HepG2 (cell line): ENCODE data around the gene NSD1. TPM values are rescaled to one million over a fixed set of nuclear protein-coding genes. Genes with fewer than 3 reads are reported as not detected.

Source experiments
- ATAC-seq: fragments of 200-7000 bp; cut with Tn5 transposase; 3 replicates; pipeline ENCODE4 v1.9.1; 2020; ENCODE audit warnings: mild to moderate bottlenecking, moderate library complexity
- BruUV-seq: library from RNA; stranded (reverse); fragments of 400-500 nt; replicated peaks from 2 replicates; lab custom pipeline; 2021; lab: Mats Ljungman, UMichigan
- CTCF ChIA-PET: fragments of 300-600 bp; formaldehyde crosslinking; extraction: SDS; loops from one replicate; lab custom pipeline; 2021; ENCODE audit warnings: low total read pairs, inconsistent platforms, low intra/inter-chr PET ratio; lab: Yijun Ruan, JAX
- POLR2A ChIA-PET: fragments of 350-600 bp; sonication (Branson Sonifier 250); formaldehyde crosslinking; loops from one replicate; lab custom pipeline; 2020; ENCODE audit warnings: antibody characterized with exemption, inconsistent platforms; lab: Yijun Ruan, JAX
- DNase-seq: peaks from one replicate; pipeline ENCODE4 v3.0.0-alpha.2; 2015; ENCODE audit warnings: low spot score
- FAIRE-seq: peaks from 3 replicates; lab custom pipeline; 2011; peaks lifted over from hg19 to GRCh38; lab: Jason Lieb, UNC
- H2AFZ ChIP-seq: one replicate; pipeline ENCODE4 v1.6.1; 2011; ENCODE audit warnings: low read length, inconsistent platforms
- H3K27ac ChIP-seq: fragments of 300-600 bp; 3 replicates; pipeline ENCODE4 v1.8.0; 2011; ENCODE audit warnings: mixed run types, mild to moderate bottlenecking, mixed read lengths, low read length, inconsistent platforms; ENCODE audit not compliant: insufficient read depth; ENCODE audit errors: extremely low read length
- H3K27me3 ChIP-seq, 2 experiments: fragments of 200-600 bp in 1 of 2; 2 replicates in 1 of 2; 3 replicates in 1 of 2; pipeline versions ENCODE4 v1.6.0 to v1.8.0; 2011; ENCODE audit warnings: low read length in 2 of 2, mild to moderate bottlenecking in 2 of 2, moderate library complexity in 2 of 2, inconsistent platforms in 1 of 2; ENCODE audit not compliant: insufficient read depth in 2 of 2, control insufficient read depth in 1 of 2
- H3K36me3 ChIP-seq, 2 experiments: fragments of 200-600 bp in 1 of 2; replicated peaks in 1 of 2; 2 replicates in 1 of 2; 3 replicates in 1 of 2; pipeline versions ENCODE4 v1.5.1 to v1.8.0; 2011; ENCODE audit warnings: low read length in 2 of 2, inconsistent platforms in 1 of 2; ENCODE audit not compliant: insufficient read depth in 2 of 2, control insufficient read depth in 1 of 2
- H3K4me1 ChIP-seq: 2 replicates; pipeline ENCODE4 v1.5.1; 2012; ENCODE audit warnings: low read length, inconsistent platforms; ENCODE audit not compliant: insufficient read depth
- H3K4me2 ChIP-seq: 2 replicates; pipeline ENCODE4 v1.6.0; 2011; ENCODE audit warnings: low read depth, low read length, inconsistent platforms
- H3K4me3 ChIP-seq, 3 experiments: fragments of 200-600 bp in 1 of 3; sonication (generic), shearing (Covaris generic) in 1 of 3; replicated peaks in 1 of 3; 2 replicates each; pipeline ENCODE4 v1.5.1; 2011 to 2016; ENCODE audit warnings: low read length in 3 of 3, inconsistent platforms in 2 of 3, low read depth in 2 of 3, mild to moderate bottlenecking in 2 of 3, control low read depth in 1 of 3, mixed read lengths in 1 of 3; ENCODE audit not compliant: insufficient read depth in 1 of 3
- H3K79me2 ChIP-seq: one replicate; pipeline ENCODE4 v1.6.1; 2011; ENCODE audit warnings: low read length, inconsistent platforms; ENCODE audit not compliant: insufficient read depth
- H3K9ac ChIP-seq: 2 replicates; pipeline ENCODE4 v1.6.0; 2011; ENCODE audit warnings: mild to moderate bottlenecking, low read depth, low read length, inconsistent platforms; ENCODE audit not compliant: insufficient read depth
- H3K9me3 ChIP-seq: 2 replicates; pipeline ENCODE4 v1.5.1; 2012; ENCODE audit warnings: mild to moderate bottlenecking, low read length
- H4K20me1 ChIP-seq: 2 replicates; pipeline ENCODE4 v1.6.0; 2011; ENCODE audit warnings: inconsistent platforms, mild to moderate bottlenecking, low read length, moderate library complexity; ENCODE audit not compliant: insufficient read depth
- ARHGAP35 ChIP-seq: sonication (generic); formaldehyde crosslinking; IDR thresholded peaks from 2 replicates; pipeline ENCODE4 v1.9.0; 2022; ENCODE audit warnings: mild to moderate bottlenecking, inconsistent platforms, moderate library complexity, missing genetic modification reagents, borderline replicate concordance
- FOXP1 ChIP-seq, 2 experiments: fragments of 450-650 bp in 1 of 2; IDR thresholded peaks; 2 replicates each; pipeline ENCODE4 v1.6.1; 2017 to 2018; ENCODE audit warnings: antibody characterized with exemption in 1 of 2
- KLF6 ChIP-seq: IDR thresholded peaks from 2 replicates; pipeline ENCODE4 v1.8.0; 2016; ENCODE audit warnings: missing biosample characterization, missing genetic modification reagents
- MAF1 ChIP-seq: sonication (generic); formaldehyde crosslinking; IDR thresholded peaks from 2 replicates; pipeline ENCODE4 v1.5.0; 2020; ENCODE audit warnings: missing genetic modification reagents, borderline replicate concordance
- NFKBIZ ChIP-seq: IDR thresholded peaks from 2 replicates; pipeline ENCODE4 v1.6.1; 2018; ENCODE audit warnings: missing genetic modification reagents, missing compliant biosample characterization
- POGK ChIP-seq: sonication (generic); formaldehyde crosslinking; conservative IDR thresholded peaks from 2 replicates; pipeline ENCODE4 v1.8.0; 2022; ENCODE audit warnings: mild to moderate bottlenecking, moderate library complexity, missing genetic modification reagents
- TAF1 ChIP-seq: sonication (generic); formaldehyde crosslinking; IDR thresholded peaks from 2 replicates; pipeline ENCODE4 v1.4.0; 2020; ENCODE audit warnings: missing genetic modification reagents
- ZNF260 ChIP-seq: sonication (generic); formaldehyde crosslinking; IDR thresholded peaks from 2 replicates; pipeline ENCODE4 v1.4.0; 2020; ENCODE audit warnings: missing genetic modification reagents, low read depth, mild to moderate bottlenecking, borderline replicate concordance
- ZNF747 ChIP-seq: sonication (generic); formaldehyde crosslinking; IDR thresholded peaks from 2 replicates; pipeline ENCODE4 v1.8.1; 2023; ENCODE audit warnings: missing genetic modification reagents, mild to moderate bottlenecking, borderline replicate concordance
- WGBS: methylation state at CpG from one replicate; pipeline ENCODE4 v1.1.6; 2017; ENCODE audit warnings: low lambda C conversion rate; 5-methylcytosine and 5-hydroxymethylcytosine counted together
- in situ Hi-C: cut with HindIII; loops from 2 replicates; pipeline ENCODE4 v1.10.0; 2017; ENCODE audit warnings: low pct_unique_long_range_greater_than_20kb; ENCODE audit not compliant: extremely low pct_ligation_motif_present
- intact Hi-C: fragments of 100-400 bp; cut with micrococcal nuclease; formaldehyde crosslinking; loops from one replicate; pipeline ENCODE4 v1.10.0; 2022; ENCODE audit not compliant: unreplicated experiment
- polyA plus RNA-seq, 8 experiments: library from polyadenylated mRNA; depleted of rRNA in 3 of 8; stranded (reverse) in 7 of 8; unstranded in 1 of 8; fragments of >200 nt; fragmentation: Illumina TruSeq in 4 of 8; extraction: Trizol in 4 of 8; gene quantifications; 2 replicates each; pipeline versions ENCODE4 v1.2.1 to v1.2.3, GENCODE V29; 2011 to 2016; ENCODE audit warnings: low read depth in 4 of 8, missing spikeins in 1 of 8, mixed read lengths in 1 of 8; ENCODE audit not compliant: insufficient read depth in 1 of 8
- total RNA-seq, 5 experiments: library from RNA; depleted of rRNA; stranded (reverse); fragments of >200 nt; fragmentation: Illumina TruSeq; extraction: Trizol; gene quantifications; 2 replicates each; pipeline ENCODE4 v1.2.3, GENCODE V29; 2016; ENCODE audit warnings: low read depth in 1 of 5

Gene NSD1
- total and polyA plus RNA-seq, 2 of the 13 experiments (the other 11 are each of a cell fraction or from before 2014, with no cell fraction given): 0.01 to 0.09 TPM

GRCh38 chr5:177198738-177199137, 65.2 kb downstream of the NSD1 start:
- intact Hi-C loops (no loop called here), in situ Hi-C loops (no loop called here)
- Histone ChIP-seq H3K4me1 (no peaks in the 10 kb centered on the region; the same call in 1 of the 2 replicates), H3K79me2 (no peaks in the 10 kb centered on the region), H3K4me3 (no peak overlapping the region), H3K9ac (no peak overlapping the region), H2AFZ (no peak overlapping the region), H3K36me3 (no peaks in the 10 kb centered on the region), H3K9me3 (no peaks in the 10 kb centered on the region), H4K20me1 (no peaks in the 10 kb centered on the region), H3K27me3 (no peaks in the 10 kb centered on the region), H3K4me2 (no peak overlapping the region), H3K27ac (no peak overlapping the region)
- DNase-seq (no peak), ATAC-seq (no peak), FAIRE-seq (no peak)
- WGBS: 52% methylated on average over 5 of the region's 5 CpGs
- TF ChIP-seq POGK (CRISPR knock-in tag) (no peak), NFKBIZ (no peak), KLF6 (CRISPR knock-in tag) (no peak), ZNF260 (CRISPR knock-in tag) (no peak), ZNF747 (CRISPR knock-in tag) (no peak), FOXP1 (IDR thresholded peaks at IDR 0.05) (no peak), FOXP1 (CRISPR knock-in tag; IDR thresholded peaks at IDR 0.05) (no peak), TAF1 (CRISPR knock-in tag) (no peak), MAF1 (no peak), ARHGAP35 (CRISPR knock-in tag) (no peak)
- BruUV-seq: no TSS peak
- POLR2A ChIA-PET: no interaction called here
- CTCF ChIA-PET: no interaction called here
